Right lobe of liver (tissue), 4 donors: ENCODE measurements around the gene DUSP1.

Source experiments
- CTCF ChIP-seq, 4 donors: fragments of 200-600 bp in 3 of 4; fragments of 450-650 bp in 1 of 4; IDR thresholded peaks; one replicate each; pipeline versions ENCODE4 v1.5.1 to v1.8.0; 2016 to 2022; ENCODE audit warnings: antibody characterized with exemption in 4 of 4, mild to moderate bottlenecking in 2 of 4
- POLR2A ChIP-seq: fragments of 450-650 bp; IDR thresholded peaks from one replicate; pipeline ENCODE4 v1.6.1; 2017; ENCODE audit warnings: antibody characterized with exemption, mild to moderate bottlenecking
- donor health status: DM: no; HTN: no; CAD: no.
- donor health status: DM: no; HTN: no; CAD: no.
- donor health status: DM: no; HTN: yes; CAD: no.

- TF ChIP-seq CTCF (IDR thresholded peaks at IDR 0.05) (no peak), POLR2A (no peak)
Measured at GRCh38 chr5:172751761-172752510, 19.1 kb downstream of the DUSP1 start.
